ENCODE data around the gene GOLGA5. TPM values are rescaled to one million over a fixed set of nuclear protein-coding genes. Genes with fewer than 3 reads are reported as not detected.

GOLGA5 gene
- total and polyA plus RNA-seq, 2 of the 13 experiments (the other 11 are each of a cell fraction or from before 2014, with no cell fraction given), result 31.0 to 40.0 TPM

DNA sequence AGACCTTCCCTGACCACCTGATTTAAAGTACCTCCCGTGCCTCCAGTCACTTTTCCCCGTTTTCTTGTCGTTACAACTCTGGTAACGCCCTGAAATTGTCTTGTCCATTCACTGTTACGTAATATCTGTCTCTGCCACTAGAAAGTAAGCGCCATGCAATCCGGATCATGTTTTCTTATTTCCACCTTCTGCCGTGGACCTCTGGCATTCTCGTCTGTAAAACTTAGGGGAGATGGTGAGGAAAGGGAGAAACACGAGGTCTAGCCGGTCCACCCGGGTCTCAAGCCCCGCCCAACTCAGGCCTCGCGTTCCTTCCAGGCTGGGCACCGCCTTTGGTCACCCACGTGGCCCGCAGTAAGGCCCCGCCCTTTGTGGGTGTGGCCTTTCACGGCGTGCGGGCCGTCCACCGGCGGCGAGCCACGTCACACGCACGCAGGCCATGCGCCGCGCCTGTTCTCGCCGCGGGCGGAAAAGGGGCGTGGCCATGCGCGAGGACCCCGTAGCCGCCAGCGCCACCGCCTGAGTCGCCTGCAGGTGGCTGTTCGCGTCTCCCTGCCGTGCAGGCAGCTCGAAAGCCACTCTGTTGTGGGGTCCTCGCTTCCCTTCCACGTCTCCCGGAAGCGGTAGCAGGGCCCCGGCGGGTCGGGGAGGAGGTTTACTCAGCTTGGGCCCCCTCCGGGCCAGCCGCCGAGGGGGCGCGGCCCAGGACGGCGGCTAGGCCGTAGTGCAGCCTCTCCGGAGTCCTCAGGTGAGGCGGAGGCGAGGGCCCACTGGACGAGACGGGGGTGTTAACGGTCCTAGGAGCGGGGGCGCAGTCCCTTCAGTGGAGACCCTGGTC is at the start of gene GOLGA5 (continued):
- TF ChIP-seq HMGXB3 (CRISPR knock-in tag; IDR thresholded peaks at IDR 0.05; ENCODE audit: borderline replicate concordance), result no peak; the same call in 1 of the 2 replicates
- TF ChIP-seq ZNF44 (CRISPR knock-in tag; IDR thresholded peaks at IDR 0.05), result 0 out of 2 replicates have a peak, but pooled peaks have one; percentile 43
- TF ChIP-seq, protein P1, sequence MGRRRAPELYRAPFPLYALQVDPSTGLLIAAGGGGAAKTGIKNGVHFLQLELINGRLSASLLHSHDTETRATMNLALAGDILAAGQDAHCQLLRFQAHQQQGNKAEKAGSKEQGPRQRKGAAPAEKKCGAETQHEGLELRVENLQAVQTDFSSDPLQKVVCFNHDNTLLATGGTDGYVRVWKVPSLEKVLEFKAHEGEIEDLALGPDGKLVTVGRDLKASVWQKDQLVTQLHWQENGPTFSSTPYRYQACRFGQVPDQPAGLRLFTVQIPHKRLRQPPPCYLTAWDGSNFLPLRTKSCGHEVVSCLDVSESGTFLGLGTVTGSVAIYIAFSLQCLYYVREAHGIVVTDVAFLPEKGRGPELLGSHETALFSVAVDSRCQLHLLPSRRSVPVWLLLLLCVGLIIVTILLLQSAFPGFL (CRISPR knock-in tag; IDR thresholded peaks at IDR 0.05), result no peak
- TF ChIP-seq ZNF234 (CRISPR knock-in tag; conservative IDR thresholded peaks at IDR 0.05), result no peak
- no peak for TF ChIP-seq TAF15 (IDR thresholded peaks at IDR 0.05; ENCODE audit: low read depth, low read length, poor library complexity, severe bottlenecking)
- TF ChIP-seq ZNF670 (CRISPR knock-in tag; IDR thresholded peaks at IDR 0.05; ENCODE audit: borderline replicate concordance), result 0 out of 2 replicates have a peak, but pooled peaks have one; percentile 45
- TF ChIP-seq ZNF274 (CRISPR knock-in tag; IDR thresholded peaks at IDR 0.05), result peak; percentile 61; the same call in 1 of the 2 replicates
- peak; percentile 98 for TF ChIP-seq FOXK1 (CRISPR knock-in tag; IDR thresholded peaks at IDR 0.05; ENCODE audit: borderline replicate concordance, low read depth)
- TF ChIP-seq FOXJ3 (CRISPR knock-in tag; IDR thresholded peaks at IDR 0.05; ENCODE audit: borderline replicate concordance), result peak; percentile 40; the same call in 1 of the 2 replicates
- TF ChIP-seq ATF5 (CRISPR knock-in tag; IDR thresholded peaks at IDR 0.05; ENCODE audit: low read depth), result peak; percentile 90; the same call in 1 of the 2 replicates
- peak; percentile 75; the same call in 1 of the 2 replicates for TF ChIP-seq ZNF616 (CRISPR knock-in tag; IDR thresholded peaks at IDR 0.05; ENCODE audit: low read depth)
- no peak for TF ChIP-seq MTA1 (CRISPR knock-in tag; IDR thresholded peaks at IDR 0.05; ENCODE audit: borderline replicate concordance)
- peak; percentile 75 for TF ChIP-seq AGO2 (optimal IDR thresholded peaks at IDR 0.05; ENCODE audit: low read depth, low read length)
- peak; percentile 88; the same call in 1 of the 2 replicates for TF ChIP-seq KDM2A (CRISPR knock-in tag; IDR thresholded peaks at IDR 0.05; ENCODE audit: borderline replicate concordance, low read depth)
- TF ChIP-seq CCAR2 (optimal IDR thresholded peaks at IDR 0.05; ENCODE audit: low read depth, low read length), result no peak
- TF ChIP-seq, protein P2, sequence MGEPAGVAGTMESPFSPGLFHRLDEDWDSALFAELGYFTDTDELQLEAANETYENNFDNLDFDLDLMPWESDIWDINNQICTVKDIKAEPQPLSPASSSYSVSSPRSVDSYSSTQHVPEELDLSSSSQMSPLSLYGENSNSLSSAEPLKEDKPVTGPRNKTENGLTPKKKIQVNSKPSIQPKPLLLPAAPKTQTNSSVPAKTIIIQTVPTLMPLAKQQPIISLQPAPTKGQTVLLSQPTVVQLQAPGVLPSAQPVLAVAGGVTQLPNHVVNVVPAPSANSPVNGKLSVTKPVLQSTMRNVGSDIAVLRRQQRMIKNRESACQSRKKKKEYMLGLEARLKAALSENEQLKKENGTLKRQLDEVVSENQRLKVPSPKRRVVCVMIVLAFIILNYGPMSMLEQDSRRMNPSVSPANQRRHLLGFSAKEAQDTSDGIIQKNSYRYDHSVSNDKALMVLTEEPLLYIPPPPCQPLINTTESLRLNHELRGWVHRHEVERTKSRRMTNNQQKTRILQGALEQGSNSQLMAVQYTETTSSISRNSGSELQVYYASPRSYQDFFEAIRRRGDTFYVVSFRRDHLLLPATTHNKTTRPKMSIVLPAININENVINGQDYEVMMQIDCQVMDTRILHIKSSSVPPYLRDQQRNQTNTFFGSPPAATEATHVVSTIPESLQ (CRISPR knock-in tag; conservative IDR thresholded peaks at IDR 0.05), result no peak
- peak; percentile 93 for TF ChIP-seq THAP11 (CRISPR knock-in tag; IDR thresholded peaks at IDR 0.05)
- TF ChIP-seq SALL2 (CRISPR knock-in tag; IDR thresholded peaks at IDR 0.05), result peak; percentile 37; the same call in 1 of the 2 replicates
- TF ChIP-seq ZNF484 (CRISPR knock-in tag; IDR thresholded peaks at IDR 0.05; ENCODE audit: borderline replicate concordance, low read depth), result no peak
- peak; percentile 93 for TF ChIP-seq RNF2 (conservative IDR thresholded peaks at IDR 0.05; ENCODE audit: low read depth)

All from HepG2 (cell line).